Psoas muscle (tissue), 8 donors: ENCODE results near the gene EPC1. TPM values are rescaled to one million over a fixed set of nuclear protein-coding genes. Genes with fewer than 3 reads are reported as not detected.

Source experiments
- ATAC-seq, 4 donors: fragments of 200-7000 bp; cut with Tn5 transposase; one replicate each; pipeline ENCODE4 v1.9.1; 2020; ENCODE audit warnings: moderate library complexity in 3 of 4, mild to moderate bottlenecking in 2 of 4
- DNase-seq, 2 donors: peaks; one replicate each; pipeline ENCODE4 v3.0.0-alpha.2; 2020
- H3K27ac ChIP-seq: fragments of 200-600 bp; one replicate; pipeline ENCODE4 v1.8.0; 2022
- H3K27me3 ChIP-seq, 3 donors: fragments of 200-600 bp in 1 of 3; one replicate each; pipeline versions ENCODE4 v1.6.1 to v1.8.0; 2013 to 2022; ENCODE audit warnings: low read length in 2 of 3, mild to moderate bottlenecking in 2 of 3, moderate library complexity in 1 of 3; ENCODE audit not compliant: insufficient read depth in 3 of 3
- H3K36me3 ChIP-seq, 2 donors: fragments of 200-600 bp in 1 of 2; one replicate each; pipeline versions ENCODE4 v1.6.1 to v1.8.0; 2013 to 2022; ENCODE audit warnings: low read depth in 1 of 2, mild to moderate bottlenecking in 1 of 2, moderate library complexity in 1 of 2; ENCODE audit not compliant: insufficient read depth in 1 of 2
- H3K4me1 ChIP-seq: fragments of 200-600 bp; one replicate; pipeline ENCODE4 v1.8.0; 2022
- H3K4me3 ChIP-seq: fragments of 200-600 bp; one replicate; pipeline ENCODE4 v1.8.0; 2022; ENCODE audit warnings: mild to moderate bottlenecking
- H3K9me3 ChIP-seq: fragments of 200-600 bp; one replicate; pipeline ENCODE4 v1.8.0; 2022
- CTCF ChIP-seq: fragments of 200-600 bp; IDR thresholded peaks from one replicate; pipeline ENCODE4 v1.8.0; 2022; ENCODE audit warnings: antibody characterized with exemption
- WGBS, 3 donors: extraction: QIAGEN DNeasy Blood & Tissue Kit; methylation state at CpG; one replicate each; pipeline versions ENCODE4 v1.1.6 to v1.1.7; 2013; 5-methylcytosine and 5-hydroxymethylcytosine counted together
- intact Hi-C, 2 donors: fragments of 100-400 bp; cut with DNase I; formaldehyde crosslinking; loops; one replicate each; pipeline versions ENCODE4 v1.11.0 to v1.14.2; 2022
- polyA plus RNA-seq, 3 donors: library from polyadenylated mRNA; stranded (reverse); fragments of 200-250 nt; gene quantifications; one replicate each; pipeline ENCODE4 v1.2.3, GENCODE V29; 2013
- total RNA-seq, 4 donors: library from RNA; stranded (reverse); fragmentation: NEBNext Ultra II Directional in 2 of 4; extraction: Animal tissue kit (Norgen Biotek cat#: 25700) in 2 of 4; gene quantifications; one replicate each; pipeline versions ENCODE4 v1.2.1 to v1.2.4, GENCODE V29; 2021 to 2023
- donor health status: healthy with polysubstance abuse.
- donor health status: DM: no; HTN: no; CAD: no; lungs with moderate emphysema.
- donor health status: Bipolar disorder and iron deficiency.
- donor health status: healthy.
- donor health status: DM: yes; HTN: yes; CAD: no.
- donor health status: DM: no; HTN: no; CAD: no.
- donor health status: DM: no; HTN: no; CAD: no.
- donor health status: DM: yes; HTN: yes; CAD: no.

The EPC1 gene
- total and polyA plus RNA-seq, 7 donors = 19.5 to 37.1 (median 23.4) TPM

DNA sequence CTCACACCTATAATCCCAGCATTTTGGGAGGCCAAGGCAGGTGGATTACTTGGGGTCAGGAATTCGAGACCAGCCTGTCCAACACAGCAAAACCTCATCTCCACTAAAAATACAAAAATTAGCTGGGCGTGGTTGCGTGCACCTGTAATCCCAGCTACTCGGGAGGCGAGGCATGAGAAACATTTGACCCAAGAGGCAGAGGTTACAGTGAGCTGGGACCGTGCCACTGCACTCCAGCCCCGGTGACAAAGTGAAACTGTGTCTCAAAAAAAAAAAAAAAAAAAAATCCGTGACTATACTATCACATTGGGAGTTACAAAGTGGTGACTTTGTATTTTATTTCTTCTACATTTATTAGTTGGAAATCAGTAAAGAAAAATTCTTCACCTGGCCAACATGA lies 101.2 kb downstream of the EPC1 start:
- H3K27ac ChIP-seq = no peak overlapping the region
- intact Hi-C loops = no loop called here
- no peak for DNase-seq
- no peaks in the 10 kb centered on the region for H3K4me1 ChIP-seq
- H3K4me3 ChIP-seq = no peak overlapping the region
- WGBS, 3 donors = 74 to 78% (median 77%) methylated on average over 8 of the region's 8 CpGs
- no peak for ATAC-seq
- H3K9me3 ChIP-seq = no peaks in the 10 kb centered on the region
- no peaks in the 10 kb centered on the region for H3K36me3 ChIP-seq
- no peaks in the 10 kb centered on the region for H3K27me3 ChIP-seq
- TF ChIP-seq CTCF = no peak

- Histone ChIP-seq H3K27me3 (no peaks in the 10 kb centered on the region), H3K36me3 (no peaks in the 10 kb centered on the region), H3K27ac (no peak overlapping the region), H3K4me1 (no peaks in the 10 kb centered on the region), H3K4me3 (no peak overlapping the region), H3K9me3 (no peaks in the 10 kb centered on the region)
- no peak for TF ChIP-seq CTCF
- ATAC-seq (no peak), DNase-seq (no peak)
- intact Hi-C loops = no loop called here
- 86 to 93% (median 88%) methylated on average over 3 of the region's 3 CpGs for WGBS, 3 donors
Observed at GRCh38 chr10:32244421-32245207, 102.3 kb downstream of the EPC1 start.

- no peak for DNase-seq
- no peak for TF ChIP-seq CTCF
- Histone ChIP-seq H3K4me3 (no peak overlapping the region), H3K36me3 (no peaks in the 10 kb centered on the region), H3K27ac (no peak overlapping the region), H3K27me3 (no peaks in the 10 kb centered on the region), H3K9me3 (no peaks in the 10 kb centered on the region), H3K4me1 (no peaks in the 10 kb centered on the region)
- no peak for ATAC-seq
- 92 to 94% (median 93%) methylated on average over 4 of the region's 4 CpGs for WGBS, 3 donors
- intact Hi-C loops = no loop called here
Observed at GRCh38 chr10:32244011-32244410, 102.9 kb downstream of the EPC1 start.

GRCh38 chr10:32241946-32242345 lies 105.0 kb downstream of the EPC1 start:
- DNase-seq (no peak), ATAC-seq (no peak)
- no peak overlapping the region for H3K4me3 ChIP-seq
- no peaks in the 10 kb centered on the region for H3K36me3 ChIP-seq
- TF ChIP-seq CTCF = no peak
- no peak overlapping the region for H3K27ac ChIP-seq
- H3K27me3 ChIP-seq = no peaks in the 10 kb centered on the region
- H3K9me3 ChIP-seq = no peaks in the 10 kb centered on the region
- intact Hi-C loops = no loop called here
- H3K4me1 ChIP-seq = no peaks in the 10 kb centered on the region

DNA sequence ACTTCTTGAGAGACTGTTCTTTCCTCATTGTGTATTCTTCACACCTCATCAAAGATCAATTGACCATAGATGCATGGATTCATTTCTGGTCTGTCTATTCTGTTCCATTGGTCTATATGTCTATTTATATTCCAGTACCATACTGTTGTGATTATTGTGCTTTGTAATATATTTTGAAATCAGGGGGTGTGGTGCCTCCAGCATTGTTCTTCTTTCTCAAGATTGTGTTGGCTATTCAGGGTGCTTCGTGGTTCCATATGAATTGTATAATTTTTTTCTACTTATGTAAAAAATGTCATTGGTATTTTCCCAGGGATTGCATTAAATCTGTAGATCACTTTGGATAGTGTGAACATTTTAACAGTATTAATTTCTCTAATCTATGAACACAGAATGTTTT lies 106.5 kb downstream of the EPC1 start:
- no peak for ATAC-seq
- Histone ChIP-seq H3K36me3 (no peaks in the 10 kb centered on the region), H3K4me1 (no peaks in the 10 kb centered on the region), H3K4me3 (no peak overlapping the region), H3K9me3 (no peaks in the 10 kb centered on the region), H3K27ac (no peak overlapping the region), H3K27me3 (no peaks in the 10 kb centered on the region)
- TF ChIP-seq CTCF = no peak
- WGBS, 3 donors = 71 to 80% (median 73%) methylated on average over 1 of the region's 1 CpG
- intact Hi-C loops = no loop called here
- DNase-seq = no peak
